K562 (cell line): Measurements from ENCODE around the gene SORCS2. TPM values are rescaled to one million over a fixed set of nuclear protein-coding genes. Genes with fewer than 3 reads are reported as not detected.

Experiments used
- ATAC-seq: fragments of 200-7000 bp; cut with Tn5 transposase; 3 replicates; pipeline ENCODE4 v1.9.1; 2020; ENCODE audit warnings: moderate library complexity
- BruUV-seq: library from RNA; stranded (reverse); fragments of 400-500 nt; replicated peaks from 2 replicates; lab custom pipeline; 2021; lab: Mats Ljungman, UMichigan
- CTCF ChIA-PET: fragments of 300-600 bp; formaldehyde crosslinking; extraction: SDS; loops from one replicate; lab custom pipeline; 2021; ENCODE audit warnings: low intra/inter-chr PET ratio; lab: Yijun Ruan, JAX
- POLR2A ChIA-PET: fragments of 300-600, 350-650 bp; sonication (Branson Sonifier 250); formaldehyde crosslinking; extraction: SDS; loops from one replicate; lab custom pipeline; 2021; ENCODE audit warnings: antibody characterized with exemption, inconsistent platforms; lab: Yijun Ruan, JAX
- DNase-seq, 4 experiments: peaks; one replicate each; pipeline versions ENCODE4 v3.0.0 to v3.0.0-alpha.2; 2011 to 2018; ENCODE audit warnings: low spot score in 3 of 4, mixed read lengths in 3 of 4; ENCODE audit errors: extremely low read depth in 1 of 4
- FAIRE-seq: peaks from 2 replicates; lab custom pipeline; 2011; peaks lifted over from hg19 to GRCh38; lab: Jason Lieb, UNC
- H2AFZ ChIP-seq: 2 replicates; pipeline ENCODE4 v1.6.0; 2011; ENCODE audit warnings: low read depth, low read length, control low read depth, inconsistent platforms
- H3K27ac ChIP-seq: fragments of 200-600 bp; 3 replicates; pipeline ENCODE4 v1.8.0; 2011; ENCODE audit warnings: low read depth, mild to moderate bottlenecking, control low read depth, inconsistent platforms, low read length, moderate library complexity, mixed read lengths; ENCODE audit errors: extremely low read depth
- H3K27me3 ChIP-seq, 2 experiments: fragments of 300-600 bp in 1 of 2; 2 replicates in 1 of 2; 3 replicates in 1 of 2; pipeline versions ENCODE4 v1.6.0 to v1.8.0; 2011; ENCODE audit warnings: inconsistent platforms in 2 of 2, low read length in 2 of 2, mild to moderate bottlenecking in 1 of 2, mixed read lengths in 1 of 2, moderate library complexity in 1 of 2; ENCODE audit not compliant: control insufficient read depth in 2 of 2, insufficient read depth in 2 of 2
- H3K36me3 ChIP-seq: fragments of 300-600 bp; 3 replicates; pipeline ENCODE4 v1.8.0; 2011; ENCODE audit warnings: mild to moderate bottlenecking, low read length, inconsistent platforms; ENCODE audit not compliant: control insufficient read depth, insufficient read depth
- H3K4me1 ChIP-seq, 2 experiments: fragments of 200-600 bp in 1 of 2; replicated peaks in 1 of 2; 2 replicates in 1 of 2; 3 replicates in 1 of 2; pipeline versions ENCODE4 v1.5.1 to v1.8.0; 2011; ENCODE audit warnings: inconsistent platforms in 2 of 2, low read length in 2 of 2, mild to moderate bottlenecking in 1 of 2, mixed read lengths in 1 of 2, moderate library complexity in 1 of 2; ENCODE audit not compliant: control insufficient read depth in 2 of 2, insufficient read depth in 2 of 2
- H3K4me2 ChIP-seq: 2 replicates; pipeline ENCODE4 v1.6.1; 2011; ENCODE audit warnings: low read length, control low read depth, inconsistent platforms, mixed read lengths; ENCODE audit not compliant: insufficient read depth
- H3K4me3 ChIP-seq: fragments of 200-600 bp; sonication (generic), shearing (Covaris generic); 2 replicates; pipeline ENCODE4 v1.5.1; 2016; ENCODE audit warnings: control low read depth, inconsistent platforms
- H3K79me2 ChIP-seq: fragments of 200-600 bp; 3 replicates; pipeline ENCODE4 v1.8.0; 2011; ENCODE audit warnings: low read length, inconsistent platforms; ENCODE audit not compliant: control insufficient read depth, insufficient read depth
- H3K9ac ChIP-seq, 2 experiments: 2 replicates each; pipeline versions ENCODE4 v1.6.0 to v1.6.1; 2011; ENCODE audit warnings: low read depth in 2 of 2, low read length in 2 of 2, control low read depth in 1 of 2, inconsistent platforms in 1 of 2, mild to moderate bottlenecking in 1 of 2, mixed read lengths in 1 of 2; ENCODE audit not compliant: insufficient read depth in 1 of 2
- H3K9me1 ChIP-seq: one replicate; pipeline ENCODE4 v1.6.0; 2011; ENCODE audit warnings: inconsistent platforms, mild to moderate bottlenecking, low read length, moderate library complexity; ENCODE audit not compliant: control insufficient read depth, insufficient read depth
- H3K9me3 ChIP-seq: replicated peaks from 2 replicates; pipeline ENCODE4 v1.5.1; 2011; ENCODE audit warnings: low read depth, low read length, inconsistent platforms; ENCODE audit not compliant: control insufficient read depth, insufficient read depth
- H4K20me1 ChIP-seq: replicated peaks from 2 replicates; pipeline ENCODE4 v1.6.1; 2011; ENCODE audit warnings: low read length, inconsistent platforms, mixed read lengths; ENCODE audit not compliant: control insufficient read depth, insufficient read depth
- BHLHE40 ChIP-seq: IDR thresholded peaks from 2 replicates; pipeline ENCODE4 v1.6.1; 2011; ENCODE audit warnings: low read length, improper control_type of control experiment
- NFE2 ChIP-seq: IDR thresholded peaks from 2 replicates; pipeline ENCODE4 v1.6.1; 2014; ENCODE audit warnings: antibody characterized with exemption, low read depth
- NONO ChIP-seq, 2 experiments: fragments of 200-400 bp in 1 of 2; fragments of 450-650 bp in 1 of 2; formaldehyde crosslinking in 1 of 2; IDR thresholded peaks; 2 replicates each; pipeline ENCODE4 v1.6.1; 2017; ENCODE audit warnings: low read depth in 2 of 2, mild to moderate bottlenecking in 2 of 2, moderate library complexity in 2 of 2, low read length in 1 of 2
- PHTF2 ChIP-seq: fragments of 250-450 bp; sonication (Bioruptor Pico); IDR thresholded peaks from 2 replicates; pipeline ENCODE4 v1.5.0; 2021; ENCODE audit warnings: mild to moderate bottlenecking
- RAD51 ChIP-seq: fragments of 450-650 bp; IDR thresholded peaks from 2 replicates; pipeline ENCODE4 v1.7.1; 2016; ENCODE audit warnings: low read depth, mild to moderate bottlenecking, borderline replicate concordance
- WGBS: fragments of 100-300 bp; shearing (Covaris generic); methylation state at CpG from one replicate; pipeline ENCODE4 v1.1.6; 2016; ENCODE audit warnings: low coverage, mixed read lengths; ENCODE audit not compliant: insufficient coverage; ENCODE audit errors: missing lambda C conversion rate; 5-methylcytosine and 5-hydroxymethylcytosine counted together
- in situ Hi-C: fragments of 300-500 bp; cut with MboI; formaldehyde crosslinking; loops from 4 replicates; pipeline ENCODE4 v1.15.0; 2018; ENCODE audit warnings: inconsistent platforms, mixed read lengths
- intact Hi-C: fragments of 100-400 bp; cut with micrococcal nuclease; formaldehyde crosslinking; loops from 2 replicates; pipeline ENCODE4 v1.14.2; 2022
- polyA plus RNA-seq, 8 experiments: library from polyadenylated mRNA; depleted of rRNA in 4 of 8; stranded (reverse) in 5 of 8; unstranded in 3 of 8; fragments of >200 nt; fragmentation: Nextera tagmentation in 2 of 8; fragmentation: Illumina TruSeq in 1 of 8; extraction: Ambion mirVana in 2 of 8; extraction: Trizol in 1 of 8; gene quantifications; 2 replicates each; pipeline versions ENCODE4 v1.2.1 to v1.2.3, GENCODE V29; 2011 to 2014; ENCODE audit warnings: inconsistent platforms in 1 of 8, missing spikeins in 1 of 8
- total RNA-seq, 7 experiments: library from RNA; depleted of rRNA in 6 of 7; stranded (reverse); fragments of >200 nt in 6 of 7; fragmentation: Illumina TruSeq in 2 of 7; extraction: Trizol in 2 of 7; gene quantifications; 2 replicates each; pipeline versions ENCODE4 v1.2.1 to v1.2.3, GENCODE V29; 2011 to 2021; ENCODE audit warnings: low replicate concordance in 1 of 7
- TF ChIP-seq, protein P1 (sequence below): fragments of 250-450 bp; sonication (Bioruptor Pico); IDR thresholded peaks from 2 replicates; pipeline ENCODE4 v1.8.0; 2022; ENCODE audit warnings: inconsistent platforms

The SORCS2 gene
- total and polyA plus RNA-seq, 9 of the 15 experiments (the other 6 are each of a cell fraction or from before 2014, with no cell fraction given), result not detected

DNA sequence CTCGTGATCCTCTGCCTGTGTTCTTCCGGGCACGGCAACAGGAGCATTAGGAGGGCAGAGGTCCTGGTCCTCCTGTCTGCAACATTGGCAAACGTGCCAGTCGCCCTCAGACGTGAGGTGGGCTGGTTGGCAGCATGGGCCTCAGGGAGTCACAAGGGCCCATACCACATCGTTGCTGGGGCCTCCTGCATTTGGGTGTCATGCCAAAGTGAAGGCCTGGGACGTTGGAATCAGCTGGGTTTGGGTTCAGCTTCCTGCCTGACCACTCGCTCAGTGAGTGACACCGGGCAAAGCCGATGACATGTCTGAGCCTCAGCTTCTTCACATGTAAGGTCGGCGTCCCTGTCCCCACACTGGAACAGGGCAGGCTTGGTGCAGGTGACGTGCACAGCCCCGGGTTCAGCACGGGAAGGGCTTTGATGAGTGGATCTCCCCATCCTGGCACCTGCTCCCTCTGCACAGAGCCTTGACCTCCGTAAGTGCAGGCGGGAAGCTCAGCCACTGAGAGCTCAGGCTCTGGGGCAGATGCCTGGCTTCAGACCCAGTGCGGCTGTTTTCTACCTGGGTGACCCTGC lies 150.8 kb downstream of the SORCS2 start (continued):
- TF ChIP-seq, protein P1, sequence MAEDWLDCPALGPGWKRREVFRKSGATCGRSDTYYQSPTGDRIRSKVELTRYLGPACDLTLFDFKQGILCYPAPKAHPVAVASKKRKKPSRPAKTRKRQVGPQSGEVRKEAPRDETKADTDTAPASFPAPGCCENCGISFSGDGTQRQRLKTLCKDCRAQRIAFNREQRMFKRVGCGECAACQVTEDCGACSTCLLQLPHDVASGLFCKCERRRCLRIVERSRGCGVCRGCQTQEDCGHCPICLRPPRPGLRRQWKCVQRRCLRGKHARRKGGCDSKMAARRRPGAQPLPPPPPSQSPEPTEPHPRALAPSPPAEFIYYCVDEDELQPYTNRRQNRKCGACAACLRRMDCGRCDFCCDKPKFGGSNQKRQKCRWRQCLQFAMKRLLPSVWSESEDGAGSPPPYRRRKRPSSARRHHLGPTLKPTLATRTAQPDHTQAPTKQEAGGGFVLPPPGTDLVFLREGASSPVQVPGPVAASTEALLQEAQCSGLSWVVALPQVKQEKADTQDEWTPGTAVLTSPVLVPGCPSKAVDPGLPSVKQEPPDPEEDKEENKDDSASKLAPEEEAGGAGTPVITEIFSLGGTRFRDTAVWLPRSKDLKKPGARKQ, result no peak
- TF ChIP-seq BHLHE40, result no peak
- TF ChIP-seq PHTF2 (CRISPR knock-in tag), result no peak
- TF ChIP-seq RAD51, result no peak
- no peak for TF ChIP-seq NFE2

DNA sequence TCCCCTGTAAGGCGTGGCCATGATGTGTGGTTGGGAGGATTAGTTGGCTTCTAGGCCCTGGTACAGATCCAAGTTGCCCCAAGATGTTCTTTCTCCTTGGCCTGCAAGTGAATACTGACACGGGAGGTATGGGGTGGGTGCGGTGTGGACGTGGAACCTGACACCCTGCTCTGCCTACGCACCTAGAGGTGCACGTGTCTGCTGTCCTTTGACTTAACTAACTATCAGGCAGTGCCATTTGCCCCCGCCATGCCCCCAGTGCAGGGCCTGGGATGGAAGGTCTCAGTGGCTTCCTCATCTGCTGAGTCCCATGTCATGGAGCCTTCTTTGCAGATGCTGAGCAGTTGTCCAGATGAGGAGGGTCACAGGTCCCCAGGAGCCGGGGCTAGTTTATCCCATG lies 151.6 kb downstream of the SORCS2 start:
- Histone ChIP-seq H3K27ac (no peak overlapping the region), H4K20me1 (0 out of 2 replicates have a peak, but pooled peaks cover 6% of the 10 kb centered on the region), H3K79me2 (no peaks in the 10 kb centered on the region), H3K9me3 (no peaks in the 10 kb centered on the region), H3K27me3 (peaks cover 0 to 16% of the 10 kb centered on the region in 2 experiments; a peak in 2 of 5 replicates), H3K36me3 (no peaks in the 10 kb centered on the region), H3K4me3 (no peak overlapping the region), H3K4me2 (no peak overlapping the region), H3K9me1 (no peaks in the 10 kb centered on the region), H3K9ac (no peak overlapping the region), H3K4me1 (no peaks in the 10 kb centered on the region), H2AFZ (no peak overlapping the region)
- no peak for ATAC-seq
- CTCF ChIA-PET, result no interaction called here
- DNase-seq, result no peak
- WGBS, result 0% methylated on average over 8 of the region's 8 CpGs
- FAIRE-seq, result no peak
- TF ChIP-seq NONO (IDR thresholded peaks at IDR 0.05; ENCODE audit: low read depth in 2 of 2, low read length in 1 of 2), result no peak
- POLR2A ChIA-PET, result no interaction called here
- in situ Hi-C loops, result no loop called here
- intact Hi-C loops, result no loop called here
- no TSS peak for BruUV-seq
